IPS-NIHi7 (cell line): ENCODE results near the gene FILIP1L.

Experiments used
- DNase-seq: peaks from one replicate; pipeline ENCODE4 v3.0.0; 2012; ENCODE audit warnings: mixed read lengths; ENCODE audit errors: extremely low spot score

Gene FILIP1L

GRCh38 chr3:100009276-100010086 is 104.8 kb downstream of the FILIP1L start:
- no peak for DNase-seq

- DNase-seq: no peak
These were observed 106.1 kb downstream of the FILIP1L start for GRCh38 chr3:100008081-100008698.

- DNase-seq: no peak
These were observed 107.0 kb downstream of the FILIP1L start for GRCh38 chr3:100007313-100007712.

GRCh38 chr3:100006570-100007271 is 107.6 kb downstream of the FILIP1L start:
- no peak for DNase-seq

GRCh38 chr3:100005665-100006393 is 108.5 kb downstream of the FILIP1L start:
- no peak for DNase-seq

- DNase-seq: no peak
These were observed 109.4 kb downstream of the FILIP1L start for GRCh38 chr3:100004931-100005330.

- no peak for DNase-seq
These were observed 110.4 kb downstream of the FILIP1L start for GRCh38 chr3:100003609-100004503.

- DNase-seq: no peak
These were observed 111.5 kb downstream of the FILIP1L start for GRCh38 chr3:100002599-100003350.

GRCh38 chr3:100001526-100002270 is 112.6 kb downstream of the FILIP1L start:
- DNase-seq: no peak

- no peak for DNase-seq
These were observed 113.2 kb downstream of the FILIP1L start for GRCh38 chr3:100001083-100001482.

GRCh38 chr3:99999536-99999935 is 114.8 kb downstream of the FILIP1L start:
- no peak for DNase-seq

GRCh38 chr3:99997293-99997692 is 117.0 kb downstream of the FILIP1L start:
- DNase-seq: no peak

GRCh38 chr3:99990179-99990578 is 124.1 kb downstream of the FILIP1L start:
- DNase-seq: no peak

GRCh38 chr3:99984668-99985067 is 129.6 kb downstream of the FILIP1L start:
- DNase-seq: no peak

- no peak for DNase-seq
These were observed 130.2 kb downstream of the FILIP1L start for GRCh38 chr3:99984139-99984538.

GRCh38 chr3:99982650-99983049 is 131.7 kb downstream of the FILIP1L start:
- DNase-seq: no peak

GRCh38 chr3:99981138-99981537 is 133.2 kb downstream of the FILIP1L start:
- no peak for DNase-seq

- no peak for DNase-seq
These were observed 133.7 kb downstream of the FILIP1L start for GRCh38 chr3:99980606-99981005.

GRCh38 chr3:99978221-99978620 is 136.1 kb downstream of the FILIP1L start:
- no peak for DNase-seq

- no peak for DNase-seq
These were observed 137.7 kb downstream of the FILIP1L start for GRCh38 chr3:99976584-99976983.
